H1 (cell line): ENCODE data around the gene ACTR3C.

Experiments used
- PHF8 ChIP-seq: fragments of 200-600 bp; sonication (generic); conservative IDR thresholded peaks from 2 replicates; pipeline ENCODE4 v1.7.1; 2012; ENCODE audit warnings: low read depth, mild to moderate bottlenecking, inconsistent platforms, low read length, moderate library complexity
- POLR2A ChIP-seq, 2 experiments: IDR thresholded peaks; 1 replicate in 1 of 2; 2 replicates in 1 of 2; pipeline ENCODE4 v1.6.1; 2011; ENCODE audit warnings: low read depth in 2 of 2, low read length in 2 of 2, mild to moderate bottlenecking in 2 of 2; ENCODE audit errors: control extremely low read depth in 1 of 2
- SUZ12 ChIP-seq: fragments of 200-600 bp; sonication (generic); IDR thresholded peaks from 2 replicates; pipeline ENCODE4 v1.6.1; 2012; ENCODE audit warnings: mild to moderate bottlenecking, inconsistent platforms, low read length, moderate library complexity, mixed read lengths
- TAF1 ChIP-seq: IDR thresholded peaks from 2 replicates; pipeline ENCODE4 v1.6.1; 2011; ENCODE audit warnings: mild to moderate bottlenecking, low read depth, low read length
- TF ChIP-seq, protein P1 (sequence below), 3 experiments: IDR thresholded peaks; 1 replicate in 2 of 3; 2 replicates in 1 of 3; pipeline versions ENCODE4 v1.5.1 to v1.6.1; 2011; ENCODE audit warnings: low read length in 3 of 3, mild to moderate bottlenecking in 3 of 3, inconsistent platforms in 2 of 3, low read depth in 1 of 3, moderate library complexity in 1 of 3; ENCODE audit not compliant: insufficient read depth in 1 of 3; ENCODE audit errors: control extremely low read depth in 1 of 3

DNA sequence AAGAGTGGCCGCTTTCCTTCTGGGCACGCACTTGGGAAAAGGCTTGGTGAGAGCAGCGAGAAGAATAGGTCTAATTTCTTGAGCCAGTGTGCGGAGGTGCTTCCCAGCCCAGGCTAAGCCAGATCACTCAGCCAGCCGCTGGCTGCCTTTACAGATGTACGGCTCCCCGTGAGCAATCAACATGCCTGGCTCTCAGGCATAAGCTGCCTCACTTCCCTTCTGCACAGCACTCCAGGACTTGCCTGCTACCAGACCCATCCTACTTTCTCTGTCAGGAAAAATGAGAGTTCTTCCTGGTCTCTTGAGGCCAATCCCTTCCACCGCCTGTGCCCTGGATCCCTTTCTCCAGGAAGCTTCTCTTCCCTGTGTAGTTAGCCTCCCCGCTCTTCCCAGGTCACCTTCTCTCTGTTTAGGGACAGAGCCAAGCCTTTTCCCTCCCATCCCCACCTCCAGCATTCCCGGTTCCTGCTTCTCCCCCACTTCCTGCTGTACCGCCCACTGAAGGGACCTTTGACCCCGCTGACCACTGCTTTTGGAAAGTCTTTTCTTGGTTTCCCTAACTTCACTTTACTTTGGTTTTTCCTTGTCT is 1.1 kb upstream of the ACTR3C start:
- TF ChIP-seq, protein P1, sequence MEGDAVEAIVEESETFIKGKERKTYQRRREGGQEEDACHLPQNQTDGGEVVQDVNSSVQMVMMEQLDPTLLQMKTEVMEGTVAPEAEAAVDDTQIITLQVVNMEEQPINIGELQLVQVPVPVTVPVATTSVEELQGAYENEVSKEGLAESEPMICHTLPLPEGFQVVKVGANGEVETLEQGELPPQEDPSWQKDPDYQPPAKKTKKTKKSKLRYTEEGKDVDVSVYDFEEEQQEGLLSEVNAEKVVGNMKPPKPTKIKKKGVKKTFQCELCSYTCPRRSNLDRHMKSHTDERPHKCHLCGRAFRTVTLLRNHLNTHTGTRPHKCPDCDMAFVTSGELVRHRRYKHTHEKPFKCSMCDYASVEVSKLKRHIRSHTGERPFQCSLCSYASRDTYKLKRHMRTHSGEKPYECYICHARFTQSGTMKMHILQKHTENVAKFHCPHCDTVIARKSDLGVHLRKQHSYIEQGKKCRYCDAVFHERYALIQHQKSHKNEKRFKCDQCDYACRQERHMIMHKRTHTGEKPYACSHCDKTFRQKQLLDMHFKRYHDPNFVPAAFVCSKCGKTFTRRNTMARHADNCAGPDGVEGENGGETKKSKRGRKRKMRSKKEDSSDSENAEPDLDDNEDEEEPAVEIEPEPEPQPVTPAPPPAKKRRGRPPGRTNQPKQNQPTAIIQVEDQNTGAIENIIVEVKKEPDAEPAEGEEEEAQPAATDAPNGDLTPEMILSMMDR (IDR thresholded peaks at IDR 0.05; ENCODE audit: control extremely low read depth in 1 of 3, insufficient read depth in 1 of 3, low read depth in 1 of 3, low read length in 3 of 3), result no peak
- TF ChIP-seq SUZ12, result no peak
- no peak for TF ChIP-seq POLR2A (IDR thresholded peaks at IDR 0.05; ENCODE audit: control extremely low read depth in 1 of 2, low read depth in 2 of 2, low read length in 2 of 2)
- TF ChIP-seq PHF8, result no peak
- 0 out of 2 replicates have a peak, but pooled peaks have one; percentile 14 for TF ChIP-seq TAF1
